HG03103 (cell line): Measurements from ENCODE around the gene OTOP1.
A peak's percentile ranks its signal among the peaks of the same experiment; 100 is the strongest.
"Not testable (repeated sequence)": the region's sequence is repeated elsewhere in the genome, so short reads cannot be mapped to it uniquely, and the experiment has no call there.

ENCODE experiments used
- ATAC-seq: cut with Tn5 transposase; IDR thresholded peaks from one replicate; pipeline ENCODE4 v1.9.1; 2021; ENCODE audit warnings: low read depth; ENCODE audit not compliant: unreplicated experiment

OTOP1 gene, protein sequence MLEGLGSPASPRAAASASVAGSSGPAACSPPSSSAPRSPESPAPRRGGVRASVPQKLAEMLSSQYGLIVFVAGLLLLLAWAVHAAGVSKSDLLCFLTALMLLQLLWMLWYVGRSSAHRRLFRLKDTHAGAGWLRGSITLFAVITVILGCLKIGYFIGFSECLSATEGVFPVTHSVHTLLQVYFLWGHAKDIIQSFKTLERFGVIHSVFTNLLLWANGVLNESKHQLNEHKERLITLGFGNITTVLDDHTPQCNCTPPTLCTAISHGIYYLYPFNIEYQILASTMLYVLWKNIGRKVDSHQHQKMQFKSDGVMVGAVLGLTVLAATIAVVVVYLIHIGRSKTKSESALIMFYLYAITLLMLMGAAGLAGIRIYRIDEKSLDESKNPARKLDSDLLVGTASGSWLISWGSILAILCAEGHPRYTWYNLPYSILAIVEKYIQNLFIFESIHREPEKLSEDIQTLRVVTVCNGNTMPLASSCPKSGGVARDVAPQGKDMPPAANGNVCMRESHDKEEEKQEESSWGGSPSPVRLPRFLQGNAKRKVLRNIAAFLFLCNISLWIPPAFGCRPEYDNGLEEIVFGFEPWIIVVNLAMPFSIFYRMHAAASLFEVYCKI

DNA sequence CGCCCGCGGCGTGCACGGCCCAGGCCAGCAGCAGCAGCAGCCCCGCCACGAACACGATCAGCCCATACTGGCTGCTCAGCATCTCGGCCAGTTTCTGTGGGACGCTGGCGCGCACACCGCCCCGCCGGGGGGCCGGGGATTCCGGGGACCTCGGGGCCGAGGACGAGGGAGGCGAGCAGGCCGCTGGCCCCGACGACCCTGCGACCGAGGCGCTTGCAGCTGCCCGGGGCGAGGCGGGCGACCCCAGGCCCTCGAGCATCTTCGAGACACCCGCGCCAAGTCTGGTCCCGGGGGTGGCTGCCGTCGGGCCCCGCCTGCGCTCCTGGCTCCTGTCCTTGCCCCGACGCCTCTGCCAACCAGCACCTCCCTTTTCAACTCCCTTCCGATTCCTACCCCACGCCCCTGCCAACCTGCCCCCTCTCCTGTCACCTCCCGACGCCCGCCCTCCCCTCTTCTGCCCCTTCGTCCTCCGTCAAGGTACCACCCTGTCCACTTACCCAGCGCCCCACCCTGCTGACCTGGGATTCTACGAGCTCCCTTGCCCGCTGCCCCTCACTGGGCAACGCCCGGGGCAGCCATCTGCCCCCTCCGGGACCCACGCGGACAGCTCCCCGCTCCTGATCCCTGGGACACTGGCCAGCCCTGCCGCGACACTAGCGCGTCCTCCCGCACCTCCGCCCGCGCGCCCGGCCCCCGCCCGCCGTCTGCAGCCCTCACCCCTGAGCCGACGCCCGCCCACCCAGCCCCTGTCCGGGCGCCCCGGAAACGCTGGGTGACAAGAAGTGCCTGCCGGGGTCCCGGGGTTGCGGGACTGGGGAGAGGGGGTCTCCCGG, at the start of gene OTOP1:
OTOP1 (minus strand) TSS at position 324 of the 833 bp plus-strand sequence; CDS start at position 259, 65 bp downstream.
- no peak for ATAC-seq

DNA sequence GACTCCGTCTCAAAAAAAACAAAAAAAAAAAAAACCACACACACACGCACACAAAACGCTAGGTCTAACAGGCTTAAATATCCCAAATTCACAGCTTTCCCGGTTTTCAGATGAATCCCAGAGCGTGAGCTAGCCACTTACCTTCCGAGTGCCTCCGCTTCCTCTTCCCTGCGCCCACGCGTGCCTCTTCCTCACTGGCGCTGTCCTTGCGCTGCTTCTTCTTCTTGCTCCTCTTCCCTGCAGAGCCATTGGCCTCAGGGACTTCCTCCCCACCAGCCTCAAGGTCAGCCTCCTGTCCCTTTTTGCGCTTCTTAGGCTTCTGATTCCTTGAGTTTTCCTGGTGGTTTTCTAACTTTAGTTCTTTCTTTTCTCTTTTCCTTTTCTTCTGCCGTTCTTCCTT, 47.5 kb upstream of the OTOP1 start:
- no peak for ATAC-seq

GRCh38 chr4:4271912-4272311, 45.2 kb upstream of the OTOP1 start:
- ATAC-seq = no peak

GRCh38 chr4:4270529-4270928, 43.8 kb upstream of the OTOP1 start:
- no peak for ATAC-seq

DNA sequence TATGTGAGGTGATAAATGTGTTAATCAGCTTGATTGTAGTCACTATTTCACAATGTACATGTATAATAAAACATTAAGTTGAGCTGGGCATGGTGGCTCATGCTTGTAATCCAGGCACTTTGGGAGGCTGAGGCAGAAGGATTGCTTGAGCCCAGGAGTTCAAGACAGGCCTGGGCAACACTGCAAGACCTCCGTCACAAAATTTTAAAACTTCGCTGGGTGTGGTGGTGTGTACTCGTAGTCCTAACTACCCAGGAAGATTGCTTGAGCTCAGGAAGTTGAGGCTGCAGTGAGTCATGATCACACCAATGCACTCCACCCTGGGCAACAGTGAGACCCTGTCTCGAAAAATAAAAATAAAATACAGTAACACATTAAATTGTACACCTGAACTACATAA, 43.1 kb upstream of the OTOP1 start:
- no peak for ATAC-seq

DNA sequence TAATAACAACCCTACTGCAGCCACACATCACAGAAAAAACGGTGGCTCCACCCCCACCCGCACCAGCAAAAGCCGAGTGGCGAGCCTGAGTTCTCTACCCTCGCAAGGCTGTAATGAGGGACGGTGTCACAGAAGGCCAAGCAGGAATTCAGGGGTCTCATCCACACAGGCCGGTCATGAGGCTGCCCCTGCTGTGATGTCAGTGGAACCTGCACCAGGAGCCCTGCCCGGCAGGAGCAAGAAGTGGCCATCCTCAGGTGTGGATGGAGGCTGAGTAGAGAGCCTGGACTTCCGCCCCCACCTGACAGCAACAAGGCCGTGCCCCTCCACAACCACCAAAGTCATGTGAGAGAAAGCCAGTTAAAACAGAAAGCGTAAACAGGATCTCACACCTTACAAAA, 42.6 kb upstream of the OTOP1 start:
- ATAC-seq = no peak

- ATAC-seq = no peak
These were observed 42.0 kb upstream of the OTOP1 start for GRCh38 chr4:4268776-4269175.

DNA sequence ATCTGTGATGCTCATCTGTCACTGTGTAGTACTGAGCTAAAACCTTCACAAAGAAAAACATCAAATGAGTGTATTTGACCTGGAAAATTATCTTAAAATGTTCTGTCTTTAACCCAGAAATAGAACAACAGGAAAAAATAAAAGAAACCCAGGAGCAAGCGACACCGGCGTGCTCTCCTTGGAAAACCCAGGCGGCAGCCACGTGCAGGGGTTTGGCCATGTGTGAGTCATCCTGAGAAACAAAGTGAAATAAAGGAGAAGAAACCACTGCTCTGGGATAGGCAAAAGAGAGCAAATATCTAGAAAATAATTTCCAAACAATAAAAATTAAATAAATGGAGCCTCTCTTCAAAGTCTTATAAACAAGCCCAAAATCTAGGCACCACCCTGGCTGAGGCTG, 41.3 kb upstream of the OTOP1 start:
- no peak for ATAC-seq

DNA sequence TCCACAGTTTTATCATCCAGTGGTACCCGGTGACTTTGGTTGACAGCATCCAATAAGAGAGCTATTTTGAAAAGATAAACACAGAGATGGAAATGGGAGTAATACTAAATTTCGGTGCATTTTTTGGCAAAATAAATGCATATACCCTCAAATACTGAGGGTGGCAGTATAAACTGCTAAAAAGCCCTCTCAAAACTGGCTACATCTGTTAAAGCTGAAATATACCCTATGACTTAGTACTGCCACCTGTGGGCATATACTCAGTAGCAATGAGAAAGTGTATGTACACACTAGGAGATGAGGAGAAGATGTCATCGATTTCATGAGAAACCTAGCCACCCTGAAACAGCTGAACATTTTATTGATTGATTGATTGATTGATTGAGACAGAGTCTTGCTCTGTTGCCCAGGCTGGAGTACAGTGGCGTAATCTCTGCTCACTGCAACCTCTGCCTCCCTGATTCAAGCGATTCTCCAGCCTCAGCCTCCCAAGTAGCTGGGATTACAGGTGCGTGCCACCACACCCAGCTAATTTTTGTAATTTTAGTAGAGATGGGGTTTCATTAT, 33.5 kb upstream of the OTOP1 start:
- no peak for ATAC-seq

GRCh38 chr4:4259484-4260100, 32.9 kb upstream of the OTOP1 start:
- no peak for ATAC-seq

DNA sequence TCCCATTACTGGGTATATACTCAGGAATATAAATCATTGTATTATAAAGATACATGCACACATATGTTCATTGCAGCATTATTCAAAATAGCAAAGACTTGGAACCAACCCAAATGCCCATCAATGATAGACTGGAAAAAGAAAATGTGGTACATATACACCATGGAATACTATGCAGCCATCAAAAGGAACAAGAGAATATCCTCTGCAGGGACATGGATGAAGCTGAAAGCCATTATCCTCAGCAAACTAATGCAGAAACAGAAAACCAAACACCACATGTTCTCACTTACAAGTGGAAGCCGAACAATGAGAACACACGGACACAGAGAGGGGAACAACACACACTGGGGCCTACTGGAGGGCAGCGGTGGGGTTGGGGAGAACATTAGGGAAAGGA, 31.0 kb upstream of the OTOP1 start:
- ATAC-seq = not testable (repeated sequence)

GRCh38 chr4:4256799-4257198, 30.1 kb upstream of the OTOP1 start:
- no peak for ATAC-seq

DNA sequence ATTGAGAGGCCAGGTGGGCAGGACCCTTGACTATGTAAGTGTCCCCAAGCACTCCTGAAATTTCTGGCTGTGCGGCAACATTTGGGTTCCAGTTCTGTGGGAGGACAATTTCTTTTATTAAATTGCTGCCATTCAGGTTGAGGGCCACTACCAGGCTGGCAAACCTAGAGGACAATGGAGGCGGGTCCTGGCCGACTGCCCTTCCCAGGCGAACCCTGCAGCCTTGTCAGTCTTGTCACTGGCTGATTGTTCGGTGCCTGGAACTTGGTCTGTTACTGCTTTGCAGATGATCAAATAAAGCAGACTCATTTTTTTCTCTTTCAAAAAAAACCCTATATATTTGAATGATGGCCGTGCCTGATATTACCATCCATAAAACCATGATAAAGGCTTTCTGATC, 27.9 kb upstream of the OTOP1 start:
- ATAC-seq = no peak

DNA sequence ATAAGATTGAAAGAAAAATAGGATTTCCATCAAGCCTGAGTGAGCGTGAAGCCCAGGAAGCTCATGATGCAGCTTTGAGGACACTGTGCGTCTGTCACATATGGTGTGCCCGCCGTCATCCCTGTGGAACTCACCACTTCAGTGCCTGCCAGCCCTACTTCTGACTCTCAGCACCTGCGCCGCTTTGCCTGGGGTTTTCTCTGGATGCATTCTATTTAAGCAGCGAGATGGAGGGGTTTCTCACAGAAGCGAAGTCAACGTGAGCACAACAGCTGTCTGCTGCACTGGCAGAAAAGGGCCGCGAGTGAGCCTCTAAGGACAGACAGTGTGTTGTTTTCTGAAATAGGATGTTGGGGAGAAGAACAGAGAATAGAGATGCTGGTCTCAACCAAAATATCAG, 27.5 kb upstream of the OTOP1 start:
- ATAC-seq = no peak

DNA sequence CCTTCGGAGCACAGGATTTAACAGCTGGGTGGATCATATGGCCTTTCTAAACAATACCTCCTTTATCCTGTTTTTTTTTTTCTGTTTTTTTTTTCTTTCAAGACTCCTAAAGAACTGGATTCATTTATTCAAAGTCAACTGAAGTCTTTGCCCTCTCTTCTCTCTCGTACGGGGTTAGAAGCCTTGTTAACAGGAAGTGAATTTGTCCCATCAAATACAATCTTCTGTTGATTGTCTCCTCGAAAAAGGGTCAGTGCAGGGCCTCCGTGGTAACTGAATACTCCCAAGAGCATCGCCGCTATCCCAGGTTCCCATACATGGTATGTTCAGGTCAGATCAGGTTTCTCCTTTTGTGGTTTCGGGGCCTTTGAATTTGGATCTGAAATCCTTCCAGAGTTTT, 23.1 kb upstream of the OTOP1 start:
- no peak for ATAC-seq

GRCh38 chr4:4249342-4249741, 22.6 kb upstream of the OTOP1 start:
- ATAC-seq = not testable (repeated sequence)

- ATAC-seq = no peak
These were observed 22.1 kb upstream of the OTOP1 start for GRCh38 chr4:4248885-4249203.

GRCh38 chr4:4248029-4248884, 21.5 kb upstream of the OTOP1 start, which contains the start of gene TMEM128:
TMEM128 (minus strand) TSS chr4:4248223; CDS start chr4:4248202, 21 bp downstream.
- peak; percentile 98 for ATAC-seq

GRCh38 chr4:4247696-4248028, 20.9 kb upstream of the OTOP1 start:
- no peak for ATAC-seq

- ATAC-seq = no peak
These were observed 18.4 kb upstream of the OTOP1 start for GRCh38 chr4:4245172-4245571.
